ENCODE results near the gene PFN3. TPM values are rescaled to one million over a fixed set of nuclear protein-coding genes. Genes with fewer than 3 reads are reported as not detected.

The PFN3 gene
- total and polyA plus RNA-seq, 2 of the 13 experiments (the other 11 are each of a cell fraction or from before 2014, with no cell fraction given): not detected

GRCh38 chr5:177371120-177372033, 29.1 kb downstream of the PFN3 start (continued):
- TF ChIP-seq PAXIP1 (CRISPR knock-in tag; conservative IDR thresholded peaks at IDR 0.05) (peak; percentile 14; the same call in 1 of the 2 replicates), THAP7 (CRISPR knock-in tag; IDR thresholded peaks at IDR 0.05) (0 out of 2 replicates have a peak, but pooled peaks have one; percentile 12), ZNF614 (CRISPR knock-in tag; IDR thresholded peaks at IDR 0.05; ENCODE audit: borderline replicate concordance) (peak; percentile 5; the same call in 1 of the 2 replicates), HBP1 (CRISPR knock-in tag; IDR thresholded peaks at IDR 0.05; ENCODE audit: low read depth) (peak; percentile 18; the same call in 1 of the 2 replicates), ZNF572 (CRISPR knock-in tag; IDR thresholded peaks at IDR 0.05) (no peak), ZNF207 (IDR thresholded peaks at IDR 0.05; ENCODE audit: borderline replicate concordance) (no peak), NFATC3 (CRISPR knock-in tag; IDR thresholded peaks at IDR 0.05) (no peak), SRSF9 (IDR thresholded peaks at IDR 0.05; ENCODE audit: borderline replicate concordance, insufficient read depth, low read depth, low read length, poor library complexity, severe bottlenecking) (no peak), ZBTB33 (CRISPR knock-in tag; IDR thresholded peaks at IDR 0.05) (no peak), ZNF558 (CRISPR knock-in tag; IDR thresholded peaks at IDR 0.05; ENCODE audit: borderline replicate concordance) (no peak), ZBTB7B (CRISPR knock-in tag; IDR thresholded peaks at IDR 0.05) (peak; percentile 4; the same call in 1 of the 2 replicates), ZNF329 (CRISPR knock-in tag; IDR thresholded peaks at IDR 0.05; ENCODE audit: low read depth) (0 out of 2 replicates have a peak, but pooled peaks have one; percentile 54), ZNF776 (CRISPR knock-in tag; IDR thresholded peaks at IDR 0.05) (no peak), ZNF232 (CRISPR knock-in tag; IDR thresholded peaks at IDR 0.05; ENCODE audit: borderline replicate concordance) (0 out of 2 replicates have a peak, but pooled peaks have one; percentile 30), ZBED4 (CRISPR knock-in tag; IDR thresholded peaks at IDR 0.05; ENCODE audit: borderline replicate concordance) (no peak)

Data from HepG2 (cell line).